HepG2 (cell line): ENCODE data around the gene PCED1B. TPM values are rescaled to one million over a fixed set of nuclear protein-coding genes. Genes with fewer than 3 reads are reported as not detected.

ENCODE experiments used
- ARNT ChIP-seq: fragments of 450-650 bp; IDR thresholded peaks from 2 replicates; pipeline ENCODE4 v1.6.1; 2017
- ARNTL ChIP-seq: sonication (generic); formaldehyde crosslinking; IDR thresholded peaks from 2 replicates; pipeline ENCODE4 v1.4.0; 2020; ENCODE audit warnings: mild to moderate bottlenecking, missing genetic modification reagents
- CBX1 ChIP-seq: IDR thresholded peaks from one replicate; pipeline ENCODE4 v1.6.1; 2016; ENCODE audit warnings: antibody characterized with exemption, low read depth
- EHMT2 ChIP-seq: fragments of 200-600 bp; sonication (generic); IDR thresholded peaks from 2 replicates; pipeline ENCODE4 v1.7.0; 2017; ENCODE audit warnings: antibody characterized with exemption, low read depth, low read length, borderline replicate concordance
- ELF1 ChIP-seq: sonication (generic); formaldehyde crosslinking; IDR thresholded peaks from 2 replicates; pipeline ENCODE4 v1.4.0; 2020; ENCODE audit warnings: missing genetic modification reagents
- GATA4 ChIP-seq: sonication (generic); IDR thresholded peaks from 2 replicates; pipeline ENCODE4 v1.6.1; 2016; ENCODE audit warnings: antibody characterized with exemption, low read depth, borderline replicate concordance
- HOXA5 ChIP-seq: sonication (generic); formaldehyde crosslinking; IDR thresholded peaks from 2 replicates; pipeline ENCODE4 v1.4.0; 2020; ENCODE audit warnings: missing genetic modification reagents
- KDM2A ChIP-seq: sonication (generic); formaldehyde crosslinking; IDR thresholded peaks from 2 replicates; pipeline ENCODE4 v1.4.0; 2020; ENCODE audit warnings: low read depth, missing genetic modification reagents, borderline replicate concordance
- MTF2 ChIP-seq: sonication (generic); formaldehyde crosslinking; IDR thresholded peaks from 2 replicates; pipeline ENCODE4 v1.5.0; 2020; ENCODE audit warnings: missing genetic modification reagents, borderline replicate concordance
- MYC ChIP-seq: sonication (generic); formaldehyde crosslinking; IDR thresholded peaks from 2 replicates; pipeline ENCODE4 v1.9.0; 2021; ENCODE audit warnings: missing genetic modification reagents, borderline replicate concordance
- NONO ChIP-seq, 2 experiments: fragments of 450-650 bp in 1 of 2; sonication (generic) in 1 of 2; formaldehyde crosslinking in 1 of 2; IDR thresholded peaks in 1 of 2; conservative IDR thresholded peaks in 1 of 2; 2 replicates each; pipeline versions ENCODE4 v1.6.1 to v1.8.0; 2017 to 2022; ENCODE audit warnings: mild to moderate bottlenecking in 1 of 2, missing genetic modification reagents in 1 of 2, moderate library complexity in 1 of 2
- POLR2AphosphoS5 ChIP-seq: IDR thresholded peaks from 2 replicates; pipeline ENCODE4 v1.6.1; 2012; ENCODE audit warnings: low read depth, low read length
- SALL1 ChIP-seq: sonication (generic); formaldehyde crosslinking; IDR thresholded peaks from 2 replicates; pipeline ENCODE4 v1.8.0; 2022; ENCODE audit warnings: mild to moderate bottlenecking, missing genetic modification reagents
- THYN1 ChIP-seq: sonication (generic); formaldehyde crosslinking; IDR thresholded peaks from 2 replicates; pipeline ENCODE4 v1.8.1; 2023; ENCODE audit warnings: low read depth, mild to moderate bottlenecking, moderate library complexity, missing genetic modification reagents, borderline replicate concordance
- ZBTB21 ChIP-seq: sonication (generic); formaldehyde crosslinking; IDR thresholded peaks from 2 replicates; pipeline ENCODE4 v1.4.0; 2020; ENCODE audit warnings: missing genetic modification reagents
- ZC3H4 ChIP-seq: sonication (generic); formaldehyde crosslinking; IDR thresholded peaks from 2 replicates; pipeline ENCODE4 v1.4.0; 2020; ENCODE audit warnings: missing genetic modification reagents, borderline replicate concordance
- ZFP62 ChIP-seq: sonication (generic); formaldehyde crosslinking; IDR thresholded peaks from 2 replicates; pipeline ENCODE4 v1.4.0; 2020; ENCODE audit warnings: missing genetic modification reagents
- ZKSCAN5 ChIP-seq: sonication (generic); formaldehyde crosslinking; IDR thresholded peaks from 2 replicates; pipeline ENCODE4 v1.5.1; 2020; ENCODE audit warnings: mild to moderate bottlenecking, missing genetic modification reagents
- ZNF205 ChIP-seq: IDR thresholded peaks from 2 replicates; pipeline ENCODE4 v1.6.1; 2018; ENCODE audit warnings: missing biosample characterization, missing genetic modification reagents
- ZNF350 ChIP-seq: sonication (generic); formaldehyde crosslinking; IDR thresholded peaks from 2 replicates; pipeline ENCODE4 v1.4.0; 2020; ENCODE audit warnings: mild to moderate bottlenecking, low read depth, missing genetic modification reagents, borderline replicate concordance
- ZNF460 ChIP-seq: sonication (generic); formaldehyde crosslinking; IDR thresholded peaks from 2 replicates; pipeline ENCODE4 v1.5.1; 2020; ENCODE audit warnings: missing genetic modification reagents, mild to moderate bottlenecking, borderline replicate concordance
- ZNF510 ChIP-seq: sonication (generic); formaldehyde crosslinking; IDR thresholded peaks from 2 replicates; pipeline ENCODE4 v1.4.0; 2020; ENCODE audit warnings: low read depth, mild to moderate bottlenecking, missing genetic modification reagents
- ZNF709 ChIP-seq: sonication (generic); formaldehyde crosslinking; IDR thresholded peaks from 2 replicates; pipeline ENCODE4 v1.5.0; 2020; ENCODE audit warnings: mild to moderate bottlenecking, missing genetic modification reagents
- polyA plus RNA-seq, 8 experiments: library from polyadenylated mRNA; depleted of rRNA in 3 of 8; stranded (reverse) in 7 of 8; unstranded in 1 of 8; fragments of >200 nt; fragmentation: Illumina TruSeq in 4 of 8; extraction: Trizol in 4 of 8; gene quantifications; 2 replicates each; pipeline versions ENCODE4 v1.2.1 to v1.2.3, GENCODE V29; 2011 to 2016; ENCODE audit warnings: low read depth in 4 of 8, missing spikeins in 1 of 8, mixed read lengths in 1 of 8; ENCODE audit not compliant: insufficient read depth in 1 of 8
- total RNA-seq, 5 experiments: library from RNA; depleted of rRNA; stranded (reverse); fragments of >200 nt; fragmentation: Illumina TruSeq; extraction: Trizol; gene quantifications; 2 replicates each; pipeline ENCODE4 v1.2.3, GENCODE V29; 2016; ENCODE audit warnings: low read depth in 1 of 5
- TF ChIP-seq, protein P1 (sequence below): IDR thresholded peaks from 2 replicates; pipeline ENCODE4 v1.6.1; 2016; ENCODE audit warnings: control low read depth
- TF ChIP-seq, protein P2 (sequence below): sonication (generic); formaldehyde crosslinking; IDR thresholded peaks from 2 replicates; pipeline ENCODE4 v1.5.0; 2020; ENCODE audit warnings: mild to moderate bottlenecking, missing genetic modification reagents, moderate library complexity
- TF ChIP-seq, protein P3 (sequence below): IDR thresholded peaks from 2 replicates; pipeline ENCODE4 v1.6.1; 2016; ENCODE audit warnings: missing genetic modification reagents, missing compliant biosample characterization

Gene PCED1B
- total and polyA plus RNA-seq, 2 of the 13 experiments (the other 11 are each of a cell fraction or from before 2014, with no cell fraction given): 0.11 to 0.37 TPM

DNA sequence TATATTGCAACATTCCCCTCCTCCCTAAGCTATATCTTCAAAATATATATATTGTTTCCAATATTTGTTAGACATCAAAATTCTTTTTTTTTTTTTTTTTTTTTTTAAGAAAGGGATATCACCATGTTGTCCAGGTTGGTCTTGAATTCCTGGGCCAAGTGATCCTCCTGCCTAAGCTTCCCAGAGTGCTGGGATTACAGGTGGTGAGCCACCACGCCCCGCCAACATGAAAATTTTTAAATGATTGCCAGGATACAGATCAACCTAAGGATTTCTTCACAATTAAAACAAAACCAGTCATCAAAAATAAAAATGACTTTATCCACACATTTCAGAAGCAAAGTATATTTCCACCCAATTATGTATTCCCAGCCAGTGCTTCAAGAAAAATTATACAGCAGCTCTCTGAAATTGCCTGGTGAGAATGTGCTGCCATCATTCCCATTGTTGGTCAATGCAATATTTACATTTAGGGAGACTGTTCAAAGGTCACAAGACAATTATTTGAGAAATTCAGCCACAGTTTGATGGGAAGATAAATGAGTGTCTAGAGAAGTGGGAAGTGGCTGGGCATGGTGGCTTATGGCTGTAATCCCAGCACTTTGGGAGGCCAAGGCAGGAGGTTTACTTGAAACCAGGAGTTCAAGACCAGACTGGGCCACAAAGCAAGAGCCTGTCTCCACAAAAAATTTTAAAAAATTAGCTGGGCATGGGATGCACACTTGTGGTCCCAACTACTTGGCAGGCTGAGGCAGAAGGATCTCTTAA lies 142.0 kb downstream of the PCED1B start (continued):
- 0 out of 2 replicates have a peak, but pooled peaks have one; percentile 39 for TF ChIP-seq ZNF205
- TF ChIP-seq MTF2 (CRISPR knock-in tag): no peak
- no peak for TF ChIP-seq ZNF460 (CRISPR knock-in tag)
- peak; percentile 79; the same call in 1 of the 2 replicates for TF ChIP-seq HOXA5 (CRISPR knock-in tag)
- TF ChIP-seq ZC3H4 (CRISPR knock-in tag): no peak
- TF ChIP-seq MYC (CRISPR knock-in tag): no peak
- TF ChIP-seq GATA4: no peak
- 0 out of 2 replicates have a peak, but pooled peaks have one; percentile 27 for TF ChIP-seq ELF1 (CRISPR knock-in tag)
- TF ChIP-seq ZNF510 (CRISPR knock-in tag): no peak
- TF ChIP-seq ARNT: no peak
- TF ChIP-seq SALL1 (CRISPR knock-in tag): peak; percentile 71; the same call in 1 of the 2 replicates
- no peak for TF ChIP-seq CBX1
- TF ChIP-seq ARNTL (CRISPR knock-in tag): no peak
- TF ChIP-seq, protein P1, sequence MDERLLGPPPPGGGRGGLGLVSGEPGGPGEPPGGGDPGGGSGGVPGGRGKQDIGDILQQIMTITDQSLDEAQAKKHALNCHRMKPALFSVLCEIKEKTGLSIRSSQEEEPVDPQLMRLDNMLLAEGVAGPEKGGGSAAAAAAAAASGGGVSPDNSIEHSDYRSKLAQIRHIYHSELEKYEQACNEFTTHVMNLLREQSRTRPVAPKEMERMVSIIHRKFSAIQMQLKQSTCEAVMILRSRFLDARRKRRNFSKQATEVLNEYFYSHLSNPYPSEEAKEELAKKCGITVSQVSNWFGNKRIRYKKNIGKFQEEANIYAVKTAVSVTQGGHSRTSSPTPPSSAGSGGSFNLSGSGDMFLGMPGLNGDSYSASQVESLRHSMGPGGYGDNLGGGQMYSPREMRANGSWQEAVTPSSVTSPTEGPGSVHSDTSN (CRISPR knock-in tag): no peak
- TF ChIP-seq ZNF709: no peak
- no peak for TF ChIP-seq NONO (IDR thresholded peaks at IDR 0.05)
- TF ChIP-seq NONO (CRISPR knock-in tag; conservative IDR thresholded peaks at IDR 0.05): 0 out of 2 replicates have a peak, but pooled peaks have one; percentile 19
- TF ChIP-seq ZKSCAN5: no peak
- no peak for TF ChIP-seq ZFP62 (CRISPR knock-in tag)
- TF ChIP-seq ZNF350: no peak
- TF ChIP-seq, protein P2, sequence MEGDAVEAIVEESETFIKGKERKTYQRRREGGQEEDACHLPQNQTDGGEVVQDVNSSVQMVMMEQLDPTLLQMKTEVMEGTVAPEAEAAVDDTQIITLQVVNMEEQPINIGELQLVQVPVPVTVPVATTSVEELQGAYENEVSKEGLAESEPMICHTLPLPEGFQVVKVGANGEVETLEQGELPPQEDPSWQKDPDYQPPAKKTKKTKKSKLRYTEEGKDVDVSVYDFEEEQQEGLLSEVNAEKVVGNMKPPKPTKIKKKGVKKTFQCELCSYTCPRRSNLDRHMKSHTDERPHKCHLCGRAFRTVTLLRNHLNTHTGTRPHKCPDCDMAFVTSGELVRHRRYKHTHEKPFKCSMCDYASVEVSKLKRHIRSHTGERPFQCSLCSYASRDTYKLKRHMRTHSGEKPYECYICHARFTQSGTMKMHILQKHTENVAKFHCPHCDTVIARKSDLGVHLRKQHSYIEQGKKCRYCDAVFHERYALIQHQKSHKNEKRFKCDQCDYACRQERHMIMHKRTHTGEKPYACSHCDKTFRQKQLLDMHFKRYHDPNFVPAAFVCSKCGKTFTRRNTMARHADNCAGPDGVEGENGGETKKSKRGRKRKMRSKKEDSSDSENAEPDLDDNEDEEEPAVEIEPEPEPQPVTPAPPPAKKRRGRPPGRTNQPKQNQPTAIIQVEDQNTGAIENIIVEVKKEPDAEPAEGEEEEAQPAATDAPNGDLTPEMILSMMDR (CRISPR knock-in tag): no peak
- no peak for TF ChIP-seq KDM2A
- TF ChIP-seq, protein P3, sequence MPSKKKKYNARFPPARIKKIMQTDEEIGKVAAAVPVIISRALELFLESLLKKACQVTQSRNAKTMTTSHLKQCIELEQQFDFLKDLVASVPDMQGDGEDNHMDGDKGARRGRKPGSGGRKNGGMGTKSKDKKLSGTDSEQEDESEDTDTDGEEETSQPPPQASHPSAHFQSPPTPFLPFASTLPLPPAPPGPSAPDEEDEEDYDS (CRISPR knock-in tag): no peak
- TF ChIP-seq EHMT2: peak; percentile 66; the same call in 1 of the 2 replicates
- no peak for TF ChIP-seq POLR2AphosphoS5
- TF ChIP-seq THYN1: no peak
- no peak for TF ChIP-seq ZBTB21 (CRISPR knock-in tag)
